Measurements from ENCODE around the gene ZNF878.

ZNF878 gene

DNA sequence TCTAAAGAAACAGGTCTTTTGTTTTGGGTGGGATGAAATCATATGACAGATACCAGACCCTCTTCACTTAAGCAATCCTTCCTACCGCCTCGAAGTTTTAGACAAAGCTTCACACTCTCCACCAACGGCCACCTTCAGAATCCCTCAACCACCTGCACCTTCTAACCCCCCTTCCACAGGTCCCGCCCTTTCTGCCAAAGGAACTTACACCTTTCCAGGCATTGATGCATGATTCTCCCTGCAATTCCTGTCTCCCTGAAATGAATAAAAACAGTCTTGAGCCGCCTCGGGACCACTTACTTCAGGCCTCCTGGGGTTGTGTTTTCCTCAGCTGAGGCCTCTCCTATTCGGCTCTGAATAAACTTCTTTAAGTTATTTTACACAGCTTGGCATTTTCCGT lies 18.1 kb downstream of the ZNF878 start:
- DNase-seq = no peak

DNA sequence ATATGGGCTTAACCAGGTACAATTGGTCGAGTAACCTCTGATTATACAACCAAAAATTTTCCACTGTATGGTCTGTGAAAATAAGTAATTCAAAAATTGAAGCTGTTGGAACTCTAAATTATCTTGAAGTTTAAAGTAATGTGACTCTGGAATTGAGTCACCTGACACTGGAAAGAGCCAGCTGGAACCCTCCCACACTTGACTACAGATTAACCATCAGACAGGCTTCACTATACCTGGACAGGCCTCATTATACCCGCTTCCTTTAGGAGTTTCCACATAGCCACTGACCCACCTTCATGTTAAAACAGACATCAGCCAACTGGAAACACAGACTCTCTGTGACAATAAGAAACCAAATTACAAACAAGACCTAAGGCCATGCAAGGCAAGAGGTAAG lies 18.6 kb downstream of the ZNF878 start:
- no peak for DNase-seq

DNA sequence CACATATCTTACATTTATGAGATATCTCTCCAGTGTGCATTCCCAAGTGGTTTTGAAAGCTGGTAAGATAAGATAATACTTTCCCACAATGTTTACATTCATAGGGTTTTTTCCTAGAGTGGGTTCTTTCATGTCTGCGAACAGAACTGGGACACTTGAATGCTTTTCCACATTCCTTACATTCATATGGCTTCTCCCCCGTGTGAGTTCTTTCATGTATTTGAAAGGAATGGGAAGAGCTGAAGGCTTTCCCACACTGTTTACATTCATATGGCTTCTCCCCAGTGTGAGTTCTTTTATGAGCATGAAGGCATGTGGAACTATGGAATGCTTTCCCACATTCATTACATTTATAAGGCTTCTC lies 37.0 kb downstream of the ZNF878 start:
- no peak for DNase-seq

DNA sequence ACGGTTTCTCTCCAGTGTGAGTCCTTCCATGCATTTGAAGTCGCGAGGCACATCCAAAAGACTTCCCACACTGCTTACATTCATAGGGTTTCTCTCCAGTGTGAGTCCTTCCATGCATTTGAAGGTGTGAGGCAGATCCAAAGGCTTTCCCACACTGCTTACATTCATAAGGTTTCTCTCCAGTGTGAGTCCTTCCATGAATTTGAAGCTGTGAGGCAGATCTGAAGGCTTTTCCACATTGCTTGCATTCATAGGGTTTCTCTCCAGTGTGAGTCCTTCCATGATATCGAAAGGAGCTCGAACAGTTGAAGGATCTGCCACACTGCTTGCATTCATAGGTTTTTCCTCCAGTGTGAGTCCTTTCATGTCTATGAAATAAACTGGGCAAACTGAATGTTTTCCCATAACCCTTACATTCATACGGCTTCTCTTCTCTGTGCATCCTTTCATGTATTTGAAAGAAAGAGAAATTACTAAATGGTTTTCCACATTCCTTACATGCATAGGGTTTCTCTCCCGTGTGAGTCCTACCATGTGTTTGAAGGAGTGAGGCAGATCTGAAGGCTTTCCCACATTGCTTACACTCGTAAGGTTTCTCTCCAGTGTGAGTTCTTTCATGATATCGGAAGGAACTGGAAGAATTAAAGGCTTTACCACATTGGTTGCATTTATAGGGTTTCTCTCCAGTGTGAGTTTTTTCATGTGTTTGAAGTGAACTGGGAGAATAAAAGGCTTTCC lies 37.6 kb downstream of the ZNF878 start:
- DNase-seq = no peak

DNA sequence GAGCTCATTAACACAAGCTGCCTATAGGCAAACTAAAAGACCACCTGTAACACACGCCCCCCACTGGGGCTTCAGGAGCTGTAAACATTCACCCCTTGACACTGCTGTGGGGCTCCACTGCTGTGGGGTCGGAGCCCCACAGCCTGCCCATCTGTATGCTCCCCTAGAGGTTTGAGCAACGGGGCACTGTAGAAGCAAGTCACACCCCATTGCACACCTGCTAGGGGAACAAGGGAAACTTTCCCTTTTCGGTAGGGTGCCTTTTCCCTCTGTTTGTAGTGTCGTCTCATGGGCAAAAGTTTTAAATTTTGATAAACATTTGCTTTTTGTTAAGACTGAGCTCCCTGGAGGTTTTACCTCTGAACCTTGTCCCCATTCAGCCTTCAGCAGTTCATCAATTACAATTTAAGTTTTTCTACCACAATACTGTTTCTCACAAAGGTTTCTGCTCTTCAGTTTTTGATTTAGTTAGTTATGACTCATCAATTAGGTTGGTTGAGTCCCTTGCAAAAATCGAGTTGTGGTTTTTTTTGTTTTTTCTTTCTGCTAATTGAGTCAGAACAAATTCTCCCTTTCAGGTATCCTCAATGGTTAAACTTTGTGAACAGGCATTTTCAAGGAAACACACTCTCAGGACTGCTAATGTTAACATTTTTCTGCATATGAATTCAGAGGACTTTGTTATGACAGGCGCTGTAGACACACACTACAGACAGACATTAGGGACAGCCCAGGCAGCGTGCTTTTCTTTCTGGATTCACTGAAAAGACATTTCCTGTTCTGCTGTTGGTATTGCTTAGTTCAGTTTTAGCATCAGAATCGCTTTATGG lies 52.4 kb downstream of the ZNF878 start:
- no peak for DNase-seq

DNA sequence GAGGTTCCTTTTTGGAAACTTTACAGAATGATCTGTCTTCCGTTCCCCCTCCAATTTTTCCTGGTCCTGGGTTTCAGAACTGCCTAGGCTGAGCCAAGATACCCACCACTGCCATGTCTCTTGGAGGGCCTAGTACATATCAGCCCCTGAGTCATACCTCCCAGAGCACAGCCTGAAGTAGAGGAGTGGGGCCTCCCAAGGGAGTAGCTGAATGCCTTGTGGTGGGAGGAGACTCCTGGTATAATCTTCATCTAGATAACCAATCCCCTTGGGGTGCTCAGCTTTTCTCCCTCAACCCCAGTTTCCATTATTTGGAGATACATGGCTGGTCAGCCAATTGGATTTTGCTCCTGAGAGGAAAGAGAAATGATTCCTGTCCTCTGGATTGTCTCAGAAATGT lies 57.6 kb downstream of the ZNF878 start:
- DNase-seq = no peak

Data from central memory CD4-positive, alpha-beta T cell (primary cell).